Thyroid gland (tissue), 4 donors: ENCODE results near the gene PRR33.

Experiments
- POLR2A ChIP-seq, 2 donors: fragments of 450-650 bp; IDR thresholded peaks; one replicate each; pipeline ENCODE4 v1.6.1; 2017; ENCODE audit warnings: antibody characterized with exemption in 2 of 2, mild to moderate bottlenecking in 2 of 2, moderate library complexity in 1 of 2
- TF ChIP-seq, protein P1 (sequence below), 6 experiments: fragments of 200-600 bp in 3 of 6; fragments of 450-650 bp in 3 of 6; sonication (generic) in 3 of 6; IDR thresholded peaks; one replicate each; pipeline ENCODE4 v1.5.1; 2016 to 2019; ENCODE audit warnings: antibody characterized with exemption in 6 of 6, mild to moderate bottlenecking in 2 of 6, inconsistent platforms in 1 of 6, moderate library complexity in 1 of 6

DNA sequence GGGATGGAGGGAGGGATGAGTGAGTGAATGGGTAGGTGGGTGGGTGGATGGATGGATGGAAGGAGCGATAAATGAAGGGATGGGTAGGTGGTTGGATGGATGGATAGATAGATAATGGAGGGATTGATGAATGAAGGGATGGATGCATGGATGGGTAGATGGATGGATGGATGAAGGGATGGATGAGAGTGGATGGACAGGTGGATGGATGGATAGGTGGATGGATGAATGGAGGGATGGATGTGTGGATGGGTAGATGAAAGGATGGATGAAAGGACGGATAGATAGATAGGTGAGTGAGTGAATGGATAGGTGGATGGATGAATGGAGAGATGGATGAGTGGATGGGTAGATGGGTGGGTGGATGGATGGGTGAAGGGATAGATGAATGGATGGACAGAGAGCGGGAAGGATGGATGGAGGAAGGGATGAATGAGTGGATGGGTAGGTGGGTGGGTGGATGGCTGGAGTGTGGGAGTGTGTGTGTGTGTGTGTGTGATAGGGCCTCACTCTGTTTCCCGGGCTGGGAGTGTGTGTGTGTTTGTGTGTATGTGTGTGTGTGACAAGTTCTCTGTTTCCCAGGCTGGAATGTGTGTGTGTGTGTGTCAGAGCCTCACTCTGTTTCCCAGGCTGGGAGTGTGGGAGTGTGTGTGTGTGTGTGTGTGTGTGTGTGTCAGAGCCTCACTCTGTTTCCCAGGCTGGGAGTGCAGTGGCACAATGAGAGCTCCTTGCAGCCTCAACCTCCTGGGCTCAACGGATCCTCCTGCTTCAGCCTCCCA lies 2.1 kb upstream of the PRR33 start:
- TF ChIP-seq, protein P1, sequence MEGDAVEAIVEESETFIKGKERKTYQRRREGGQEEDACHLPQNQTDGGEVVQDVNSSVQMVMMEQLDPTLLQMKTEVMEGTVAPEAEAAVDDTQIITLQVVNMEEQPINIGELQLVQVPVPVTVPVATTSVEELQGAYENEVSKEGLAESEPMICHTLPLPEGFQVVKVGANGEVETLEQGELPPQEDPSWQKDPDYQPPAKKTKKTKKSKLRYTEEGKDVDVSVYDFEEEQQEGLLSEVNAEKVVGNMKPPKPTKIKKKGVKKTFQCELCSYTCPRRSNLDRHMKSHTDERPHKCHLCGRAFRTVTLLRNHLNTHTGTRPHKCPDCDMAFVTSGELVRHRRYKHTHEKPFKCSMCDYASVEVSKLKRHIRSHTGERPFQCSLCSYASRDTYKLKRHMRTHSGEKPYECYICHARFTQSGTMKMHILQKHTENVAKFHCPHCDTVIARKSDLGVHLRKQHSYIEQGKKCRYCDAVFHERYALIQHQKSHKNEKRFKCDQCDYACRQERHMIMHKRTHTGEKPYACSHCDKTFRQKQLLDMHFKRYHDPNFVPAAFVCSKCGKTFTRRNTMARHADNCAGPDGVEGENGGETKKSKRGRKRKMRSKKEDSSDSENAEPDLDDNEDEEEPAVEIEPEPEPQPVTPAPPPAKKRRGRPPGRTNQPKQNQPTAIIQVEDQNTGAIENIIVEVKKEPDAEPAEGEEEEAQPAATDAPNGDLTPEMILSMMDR (IDR thresholded peaks at IDR 0.05) = no peak
- TF ChIP-seq POLR2A (IDR thresholded peaks at IDR 0.05) = no peak
